ENCODE results near the gene TCF12.

Gene TCF12

DNA sequence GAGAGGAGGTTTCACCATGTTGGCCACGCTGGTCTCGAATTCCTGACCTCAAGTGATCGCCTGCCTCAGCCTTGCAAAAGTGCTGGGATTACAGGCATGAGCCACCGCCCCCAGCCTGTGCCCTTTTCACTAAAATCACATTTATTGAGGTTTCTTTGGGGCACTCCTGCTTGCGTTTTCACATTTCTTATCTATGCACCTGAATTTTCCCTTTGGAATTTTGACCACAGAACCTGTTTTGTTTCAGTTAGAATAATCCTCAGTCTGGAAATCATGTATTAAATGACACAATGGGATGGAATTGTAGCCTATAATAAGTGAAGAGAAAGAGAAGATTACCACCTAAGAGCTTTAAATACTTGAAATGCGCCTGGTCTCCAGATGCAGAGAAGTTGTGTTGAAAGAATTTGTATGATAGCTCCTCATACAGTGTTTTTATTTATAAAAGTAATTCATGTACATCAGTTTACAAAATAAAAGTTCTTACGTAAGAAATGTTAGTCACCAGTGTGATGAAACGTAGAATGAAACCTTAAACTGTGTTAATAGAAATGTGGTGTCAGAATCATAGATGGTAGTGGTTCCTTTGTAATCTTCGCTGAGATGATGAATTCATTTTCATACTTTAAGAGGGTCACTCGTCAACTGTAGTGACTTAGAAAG, 107.0 kb downstream of the TCF12 start:
- no peak for DNase-seq

DNA sequence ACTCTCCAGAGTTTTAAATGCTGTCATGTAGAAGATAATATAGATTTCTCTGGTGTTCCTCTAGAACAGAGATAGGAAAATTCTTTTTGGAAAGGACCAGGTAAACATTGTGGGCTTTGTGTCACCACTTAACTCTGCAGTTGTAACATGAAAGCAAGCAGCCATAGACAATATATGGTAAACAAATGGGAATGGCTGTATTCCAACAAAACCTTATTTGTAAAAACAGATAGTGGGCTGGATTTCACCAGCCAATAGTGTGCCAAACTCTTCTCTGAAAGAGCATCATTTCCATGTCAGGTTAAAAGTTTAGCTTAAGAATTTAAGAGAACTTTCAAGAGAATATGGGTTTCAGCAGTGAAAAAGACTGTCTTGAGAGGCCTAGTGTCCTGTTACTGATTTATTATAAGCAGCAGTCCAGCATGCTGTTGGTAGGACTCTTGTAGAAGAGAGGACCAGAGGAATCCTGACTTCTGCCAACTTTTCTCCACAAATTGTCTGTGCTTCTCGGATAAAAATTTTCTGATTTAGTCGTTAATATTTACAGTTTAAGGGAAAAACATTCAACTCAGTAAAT, 107.7 kb downstream of the TCF12 start:
- DNase-seq, result no peak

DNA sequence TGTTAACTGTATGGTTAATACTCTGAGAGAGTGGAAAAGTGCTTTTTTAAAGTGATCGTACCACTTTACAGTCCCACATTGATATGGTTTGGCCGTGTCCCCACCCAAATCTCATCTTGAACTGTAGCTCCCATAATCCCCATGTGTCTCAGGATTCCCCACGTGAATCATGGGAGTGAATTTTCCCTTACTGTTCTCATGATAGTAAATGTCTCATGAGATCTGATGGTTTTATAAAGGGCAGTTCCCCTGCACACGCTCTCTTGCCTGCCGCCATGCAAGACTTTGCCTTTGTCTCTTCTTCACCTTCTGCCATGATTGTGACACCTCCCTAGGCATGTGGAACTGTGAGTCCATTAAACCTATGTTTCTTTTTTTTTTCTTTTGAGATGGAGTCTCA, 109.2 kb downstream of the TCF12 start:
- no peak for DNase-seq

DNA sequence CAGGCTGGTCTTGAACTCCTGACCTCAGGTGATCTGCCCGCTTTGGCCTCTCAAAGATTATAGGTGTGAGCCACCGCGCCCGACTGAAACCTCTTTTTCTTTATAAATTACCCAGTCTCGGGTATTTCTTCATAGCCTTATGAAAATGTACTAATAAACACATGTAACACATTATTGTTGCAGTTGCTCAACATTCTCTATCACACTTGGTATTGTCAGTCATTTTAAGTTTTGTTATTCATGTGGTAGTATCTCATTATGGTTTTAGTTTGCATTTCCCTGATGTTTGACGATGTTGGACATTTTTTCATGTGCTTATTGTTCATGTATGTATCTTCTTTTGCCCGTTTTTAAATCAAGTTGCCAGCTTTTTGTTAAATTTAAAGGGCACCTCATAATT, 109.7 kb downstream of the TCF12 start:
- no peak for DNase-seq

DNA sequence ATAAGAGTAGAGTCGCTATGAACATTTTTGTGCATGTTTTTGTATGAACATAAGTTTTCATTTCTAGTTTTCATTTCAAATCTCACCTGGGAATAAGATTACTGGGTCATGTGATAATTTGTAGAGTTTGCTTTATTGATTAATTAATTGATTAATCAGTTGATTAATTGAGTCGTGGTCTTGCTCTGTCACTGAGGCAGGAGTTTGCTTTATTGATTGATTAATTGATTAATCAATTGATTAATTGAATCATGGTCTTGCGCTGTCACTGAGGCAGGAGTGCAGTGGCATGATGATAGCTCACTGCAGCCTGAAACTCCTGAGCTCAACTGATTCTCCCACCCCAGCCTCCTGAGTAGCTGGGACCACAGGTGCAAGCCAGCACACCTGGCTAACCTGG, 111.6 kb downstream of the TCF12 start:
- no peak for DNase-seq

DNA sequence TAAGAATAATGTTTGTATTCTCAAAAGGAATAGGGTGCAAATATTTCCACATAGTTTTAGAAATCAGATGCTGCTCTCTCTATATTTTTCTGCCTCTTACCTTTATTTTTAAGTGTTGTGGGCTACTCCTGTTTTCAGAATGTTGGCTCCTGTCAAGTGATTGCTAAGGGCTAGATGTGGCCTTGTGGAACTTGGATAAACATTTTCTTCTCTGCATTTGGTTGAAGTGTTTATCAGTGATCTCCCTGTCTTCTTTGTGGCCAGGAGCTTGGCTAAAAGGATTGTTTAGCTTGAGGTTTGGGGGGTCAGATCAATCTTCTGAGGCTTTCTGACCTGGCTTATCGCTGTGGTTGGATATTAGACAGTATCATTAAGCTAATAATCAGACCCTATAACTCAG, 112.6 kb downstream of the TCF12 start:
- no peak for DNase-seq

DNA sequence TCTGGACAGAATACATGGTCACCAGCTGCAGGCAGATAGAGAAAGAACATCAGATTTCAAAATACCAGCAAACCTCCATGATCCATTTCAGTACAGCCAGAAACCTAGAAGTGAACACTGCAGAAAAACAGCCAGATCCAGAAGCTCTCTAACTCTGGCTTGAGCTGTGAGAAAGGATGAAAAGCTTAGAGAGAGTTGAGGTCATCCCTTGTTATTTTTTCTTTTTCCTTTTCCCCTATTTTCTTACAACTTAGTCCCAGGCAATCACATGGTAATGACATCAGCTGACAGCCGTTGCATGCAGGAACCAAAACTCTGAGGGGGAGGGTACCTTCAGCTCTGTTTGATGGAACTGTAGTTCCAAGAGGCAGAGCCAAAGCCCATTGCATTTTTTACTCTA, 113.2 kb downstream of the TCF12 start:
- no peak for DNase-seq

DNA sequence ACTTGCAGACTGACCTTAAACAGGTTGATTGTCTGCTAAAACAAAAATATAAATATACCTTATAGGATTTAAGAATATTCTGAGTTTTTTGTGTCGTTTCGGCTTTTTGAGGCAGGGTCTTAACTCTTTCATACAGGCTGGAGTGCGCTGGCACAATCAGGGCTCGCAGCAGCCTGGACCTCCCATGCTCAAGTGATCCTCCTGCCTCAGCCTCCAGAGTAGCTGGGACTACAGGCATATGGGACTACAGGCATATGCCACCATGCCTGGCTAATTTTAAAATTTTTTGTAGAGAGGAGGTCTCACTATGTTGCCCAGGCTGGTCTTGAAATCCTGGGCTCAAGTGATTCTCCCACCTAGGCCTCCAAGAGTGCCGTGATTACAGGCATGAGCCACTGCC, 113.9 kb downstream of the TCF12 start:
- no peak for DNase-seq

DNA sequence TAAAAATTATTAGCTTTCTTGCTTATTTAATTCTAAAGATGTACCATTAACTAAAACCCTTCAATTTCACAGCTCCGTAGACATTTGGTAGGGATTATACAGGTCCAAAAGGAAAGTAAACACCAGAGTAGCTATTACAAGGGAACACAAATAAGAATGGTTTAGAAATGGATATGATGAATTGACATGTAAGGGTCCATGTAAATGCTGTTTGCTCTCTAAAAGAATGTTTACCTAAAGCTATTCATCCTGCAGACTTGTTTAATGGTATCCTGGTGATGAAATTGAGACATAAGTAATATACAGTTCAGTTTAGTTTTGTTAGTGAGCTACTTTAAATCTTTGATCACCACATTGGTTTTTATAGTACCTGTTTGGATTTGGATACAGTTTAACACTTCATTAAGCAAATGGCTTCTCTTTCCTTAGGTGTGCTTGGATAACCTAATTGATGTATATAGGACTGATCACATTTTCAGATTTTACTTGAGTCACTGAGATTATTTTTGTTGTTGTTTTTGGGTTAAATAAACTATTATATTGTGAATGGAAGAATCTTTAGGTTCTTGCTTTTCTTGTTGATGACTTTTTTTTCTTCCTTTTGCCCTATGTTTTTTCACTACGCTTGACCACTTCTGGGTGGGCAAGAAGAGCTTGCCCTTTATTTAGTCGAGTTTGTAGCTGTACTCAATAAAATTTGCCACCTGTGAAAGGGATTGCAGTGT, 115.4 kb downstream of the TCF12 start:
- peak; percentile 8 to 35 for DNase-seq

DNA sequence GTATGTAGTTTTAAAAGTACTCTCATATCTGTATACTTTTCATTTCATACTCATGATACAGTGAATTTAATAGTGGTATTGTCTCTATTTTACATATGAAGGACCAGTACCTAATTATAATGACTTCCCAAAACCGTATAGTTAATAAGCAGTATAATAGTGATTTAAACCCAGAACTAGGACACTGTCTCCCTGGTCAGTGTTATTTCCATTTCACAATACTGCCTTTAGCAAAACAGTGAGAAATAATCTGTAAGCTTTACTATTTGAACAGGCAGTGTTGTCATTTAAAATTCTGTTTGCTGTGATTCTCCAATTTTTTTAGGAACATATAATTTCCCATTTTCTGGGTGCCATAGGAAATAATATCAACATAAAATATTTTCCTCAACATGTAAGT, 116.2 kb downstream of the TCF12 start:
- no peak for DNase-seq

DNA sequence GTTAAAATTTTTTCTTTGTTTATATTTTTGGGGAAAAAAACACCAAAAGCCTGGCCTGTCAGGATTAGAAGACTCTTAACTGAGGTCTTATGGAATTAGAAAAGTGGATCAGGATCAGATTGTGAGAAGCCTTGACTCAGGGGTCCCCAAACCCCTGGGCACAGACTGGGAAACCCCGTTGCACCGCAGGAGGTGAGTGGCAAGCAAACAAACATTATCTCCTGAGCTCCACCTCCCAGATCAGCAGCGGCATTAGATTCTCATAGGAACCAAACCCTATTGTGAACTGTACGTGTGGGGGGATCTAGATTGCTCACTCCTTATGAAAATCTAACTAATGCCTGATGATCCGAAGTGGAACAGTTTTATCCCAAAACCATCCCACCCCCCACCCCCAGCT, 117.2 kb downstream of the TCF12 start:
- no peak for DNase-seq

DNA sequence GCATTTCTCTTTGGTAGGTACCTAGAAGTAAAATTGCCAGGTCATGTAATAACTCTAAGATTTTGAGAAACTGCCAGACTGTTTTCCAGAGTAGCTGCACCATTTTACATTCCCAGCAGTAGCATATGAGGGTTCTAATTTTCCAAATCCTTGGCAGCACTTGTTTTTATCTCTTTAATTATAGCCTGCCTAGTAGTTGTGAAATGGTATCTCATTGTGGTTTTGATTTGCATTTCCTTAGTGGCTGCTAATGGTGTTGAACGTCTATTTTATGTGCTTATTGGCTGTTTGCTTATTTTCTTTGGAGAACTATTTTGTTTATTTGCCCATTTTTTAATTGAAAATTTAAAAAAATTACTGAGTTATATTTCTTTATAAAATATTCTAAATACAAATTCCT, 117.9 kb downstream of the TCF12 start:
- no peak for DNase-seq

DNA sequence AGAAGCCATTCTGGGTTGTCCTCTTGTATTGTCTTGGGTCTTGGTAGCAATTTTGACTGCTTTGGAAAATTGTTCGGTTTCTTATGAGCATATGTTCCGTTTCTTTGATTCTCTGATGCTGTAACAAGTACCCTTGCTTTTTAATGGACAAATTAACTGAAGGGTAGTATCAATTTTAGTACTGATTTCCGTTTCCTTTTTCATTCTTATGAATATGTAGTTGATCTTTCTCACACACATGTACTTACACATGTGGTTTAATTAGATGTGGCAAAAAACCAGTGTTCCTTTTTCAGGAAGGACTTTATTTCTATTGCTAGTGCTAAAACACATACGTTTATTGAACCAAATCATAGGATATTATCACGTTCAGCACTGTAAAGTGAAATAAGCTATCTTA, 119.1 kb downstream of the TCF12 start:
- no peak for DNase-seq

DNA sequence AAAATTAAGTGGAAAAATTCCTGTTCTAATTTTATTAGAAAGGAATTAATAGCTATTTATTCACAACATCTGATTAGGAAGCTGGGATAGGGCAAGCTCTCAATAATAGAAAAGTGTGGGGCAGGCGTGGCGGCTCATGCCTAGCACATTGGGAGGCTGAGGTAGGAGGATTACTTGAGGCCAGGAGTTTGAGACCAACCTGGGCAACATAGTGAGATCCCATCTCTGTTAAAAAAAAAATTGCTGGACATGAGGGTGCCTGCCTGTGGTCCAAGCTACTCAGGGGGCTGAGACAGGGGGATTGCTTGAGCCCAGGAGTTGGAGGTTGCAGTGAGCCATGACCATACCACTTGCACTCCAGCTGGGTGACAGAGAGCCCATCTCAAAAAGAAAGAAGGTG, 119.6 kb downstream of the TCF12 start:
- DNase-seq, result no peak

DNA sequence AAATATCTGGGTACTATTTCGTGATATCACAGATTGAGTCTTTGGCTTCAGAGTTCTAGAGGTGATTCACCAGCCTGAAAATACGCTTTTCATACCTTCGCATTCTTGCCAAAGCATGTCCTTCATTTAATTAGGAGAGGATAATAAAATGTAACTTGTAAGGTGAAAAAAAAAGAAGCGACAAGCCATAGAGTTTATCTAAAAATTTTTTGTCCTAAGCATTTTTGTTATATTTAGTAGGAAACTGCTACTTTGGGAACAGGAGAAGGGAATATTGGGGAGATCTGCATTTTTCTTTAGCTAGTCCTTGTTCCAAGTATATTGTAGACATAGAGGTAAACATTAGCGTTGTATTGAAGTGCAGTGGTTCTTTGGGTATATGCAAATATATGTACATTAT, 120.1 kb downstream of the TCF12 start:
- no peak for DNase-seq

DNA sequence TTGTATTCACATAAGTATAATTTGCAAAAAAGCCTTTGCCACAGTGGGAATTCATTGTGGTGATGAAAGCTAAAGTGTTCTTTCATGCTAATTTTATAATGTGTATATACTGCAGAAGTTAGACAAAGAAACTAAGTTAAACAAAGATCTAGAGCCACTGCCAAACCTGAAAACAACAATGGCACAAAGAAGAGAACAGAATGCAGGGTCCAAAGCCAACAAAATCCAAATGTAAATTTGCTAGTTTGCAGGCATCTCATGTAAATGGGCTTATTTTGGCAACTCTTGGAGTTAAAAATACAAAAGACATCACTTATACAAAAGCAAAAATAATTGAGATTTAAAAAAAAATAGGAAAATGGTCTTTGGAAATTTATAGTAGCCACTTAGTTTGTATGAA, 123.0 kb downstream of the TCF12 start:
- peak in 1 of 2 experiments; percentile 50 for DNase-seq

DNA sequence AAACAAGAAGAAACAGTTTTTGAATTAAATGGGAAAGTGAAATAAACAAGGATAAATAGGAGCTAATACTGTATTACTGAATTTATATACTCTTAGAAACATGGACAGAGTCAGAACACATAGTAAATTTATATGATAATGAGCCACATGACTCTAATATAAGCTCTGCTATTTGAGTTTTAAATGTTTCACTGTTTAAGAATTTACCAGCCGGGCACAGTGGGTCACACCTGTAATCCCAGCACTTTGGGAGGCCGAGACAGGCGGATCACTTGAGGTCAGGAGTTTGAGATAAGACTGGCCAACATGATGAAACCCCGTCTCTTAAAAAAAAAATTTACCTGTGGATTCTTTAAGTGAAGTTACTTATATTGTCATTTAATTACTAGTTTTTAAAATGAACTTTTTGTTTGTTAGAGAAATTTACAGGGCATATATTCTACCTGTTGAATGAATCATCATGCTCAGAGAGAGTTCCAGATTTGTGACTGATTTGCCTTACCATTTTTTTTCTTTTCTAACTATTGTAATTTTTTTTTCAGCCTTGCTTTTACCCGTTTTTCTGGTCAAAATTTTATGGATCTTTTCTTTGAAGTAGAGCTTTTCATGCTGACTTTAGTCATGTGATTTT, 125.7 kb downstream of the TCF12 start:
- DNase-seq, result no peak

DNA sequence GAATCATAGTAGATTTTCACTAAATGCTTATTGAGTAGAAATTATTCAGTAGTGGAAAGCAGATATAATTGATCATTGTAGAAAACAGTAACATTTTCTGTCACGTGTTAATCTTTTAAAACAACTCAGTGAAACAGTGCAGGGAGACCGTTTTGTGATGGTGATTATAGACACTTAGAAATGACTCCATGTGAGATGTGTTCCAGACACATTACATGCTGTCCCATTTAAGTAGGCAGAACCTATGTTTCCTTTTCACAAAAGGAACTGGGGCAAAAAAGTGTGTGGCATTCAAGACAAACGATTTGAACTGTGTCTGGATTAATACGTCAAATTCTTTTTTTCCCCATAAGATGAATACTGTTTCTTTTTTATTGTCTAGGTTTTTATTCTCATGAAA, 126.5 kb downstream of the TCF12 start:
- no peak for DNase-seq

DNA sequence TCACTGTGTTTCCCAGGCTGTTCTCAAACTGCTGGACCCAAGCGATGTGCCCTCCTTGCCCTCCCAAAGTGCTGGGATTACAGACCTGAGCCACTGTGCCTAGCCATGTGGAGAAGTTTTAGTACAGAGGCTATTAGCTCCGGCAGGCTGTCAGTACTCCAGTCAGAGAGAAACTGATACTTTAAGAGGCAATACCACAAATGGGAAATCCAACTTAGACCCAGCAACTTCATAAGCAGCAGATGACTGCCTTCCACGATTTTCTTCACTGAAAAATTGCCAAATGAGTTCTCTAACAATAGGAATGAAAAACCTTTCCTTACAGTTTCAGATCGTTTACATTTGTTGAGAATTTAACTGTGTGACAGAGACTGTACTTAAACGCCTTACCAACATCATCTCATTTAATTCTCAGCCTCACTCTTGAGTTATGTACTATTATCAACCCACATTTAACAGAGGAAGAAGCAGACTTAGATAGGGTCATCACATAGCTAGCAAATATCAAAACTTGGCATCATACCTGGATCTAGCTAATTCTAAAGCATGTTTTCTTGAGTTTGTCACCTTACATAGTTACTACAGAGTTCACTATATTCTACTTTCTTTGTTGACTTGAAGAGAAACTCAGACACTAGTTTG, 127.4 kb downstream of the TCF12 start:
- no peak for DNase-seq

DNA sequence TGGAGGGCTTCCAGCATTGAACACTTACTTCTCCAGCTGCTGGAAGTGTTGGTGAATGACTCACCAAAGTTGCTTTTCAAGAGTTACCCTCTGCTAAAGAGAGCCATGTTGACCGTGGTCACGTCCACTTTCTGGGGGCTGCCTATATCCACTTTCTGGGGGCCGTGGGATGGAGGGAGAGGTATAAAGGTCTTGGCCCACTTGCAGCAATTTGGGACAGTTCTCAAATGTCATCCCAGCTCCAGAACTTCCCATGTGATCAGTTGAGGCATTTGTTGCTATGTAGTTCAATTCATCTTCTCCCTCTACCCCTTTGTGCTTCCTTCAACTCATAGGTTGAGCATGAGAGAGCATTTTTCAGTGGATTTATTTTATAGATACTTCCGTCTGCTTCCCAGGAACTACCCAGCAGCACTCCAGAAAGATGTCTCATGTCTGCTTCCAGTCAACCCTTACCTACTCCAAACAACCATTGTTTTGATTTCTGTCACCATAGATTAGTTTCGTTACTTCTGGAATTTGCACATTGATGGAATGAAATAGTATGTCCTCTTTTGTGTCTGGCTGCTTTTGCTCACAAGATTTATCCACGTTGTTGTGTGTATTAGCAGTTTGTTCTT, 130.6 kb downstream of the TCF12 start:
- no peak for DNase-seq

DNA sequence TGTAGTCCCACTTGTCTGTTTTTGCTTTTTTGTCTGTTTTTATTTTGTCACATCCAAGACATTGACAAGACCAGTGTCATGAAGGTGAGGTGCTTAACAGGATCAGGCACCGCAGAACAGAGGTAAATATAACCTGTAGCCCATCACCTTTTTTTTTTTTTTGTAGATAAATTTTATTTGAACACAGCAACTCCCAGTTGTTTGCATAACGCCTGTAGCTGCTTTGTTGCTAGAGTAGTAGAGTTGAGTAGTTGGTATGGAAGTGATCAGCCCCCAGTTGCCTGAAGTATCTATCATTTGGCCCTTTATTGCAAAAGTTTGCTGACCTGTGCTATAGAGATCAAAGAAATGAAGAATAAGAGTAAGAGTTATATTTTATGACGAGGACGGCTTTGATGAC, 135.0 kb downstream of the TCF12 start:
- peak; percentile 9 to 35 for DNase-seq

DNA sequence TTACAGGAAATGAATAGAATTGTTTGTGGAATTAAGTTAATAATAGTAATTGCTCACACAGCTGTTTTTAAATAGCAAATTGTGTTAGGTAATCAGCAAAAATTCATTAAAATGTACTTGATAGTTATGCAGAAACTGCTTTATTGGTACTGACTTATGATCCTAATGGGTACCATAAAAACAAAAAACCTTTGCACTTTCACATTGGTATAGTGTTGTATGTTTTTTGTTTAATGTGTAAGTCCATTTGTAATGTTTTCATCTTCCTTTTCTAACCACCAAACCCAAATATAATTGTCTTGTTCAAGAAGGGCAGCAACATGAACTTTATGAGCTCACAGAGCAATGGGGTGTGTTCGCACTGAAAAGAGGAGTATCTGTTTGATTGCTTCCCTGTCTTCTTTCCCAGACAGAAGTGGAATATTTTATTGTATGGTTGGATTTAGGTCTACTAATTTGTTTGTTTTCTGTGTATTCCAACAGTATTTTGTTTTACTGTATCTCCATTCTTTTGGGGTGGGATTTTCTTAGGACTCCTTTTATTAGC, 135.8 kb downstream of the TCF12 start:
- DNase-seq, result no peak

DNA sequence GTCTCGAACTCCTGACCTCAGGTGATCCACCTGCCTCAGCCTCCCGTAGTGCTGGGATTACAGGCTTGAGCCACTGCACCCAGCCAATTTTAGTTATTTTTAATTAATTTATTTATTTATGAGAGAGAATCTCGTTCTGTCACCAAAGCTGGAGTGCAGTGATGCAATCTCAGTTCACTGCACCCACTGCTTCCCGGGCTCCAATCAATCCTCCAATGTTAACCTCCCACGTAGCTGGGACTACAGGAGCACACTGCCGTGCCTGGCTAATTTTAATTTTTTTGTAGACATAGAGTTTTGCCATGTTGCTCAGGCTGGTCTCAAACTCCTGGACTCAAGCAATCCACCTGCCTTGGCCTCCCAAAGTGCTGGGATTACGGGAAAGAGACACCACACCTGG, 137.9 kb downstream of the TCF12 start:
- no peak for DNase-seq

Data from NCI-H1930 (cell line).